Keratinocyte (primary cell): ENCODE data around the gene USH1C.

Experiments used
- CTCF ChIP-seq, 3 experiments: IDR thresholded peaks in 1 of 3; conservative IDR thresholded peaks in 1 of 3; optimal IDR thresholded peaks in 1 of 3; 2 replicates in 2 of 3; 3 replicates in 1 of 3; pipeline versions ENCODE3 to v1.5.1; 2011; ENCODE audit warnings: low read length in 3 of 3, mild to moderate bottlenecking in 3 of 3, moderate library complexity in 2 of 3, control low read depth in 1 of 3, inconsistent platforms in 1 of 3; ENCODE audit not compliant: insufficient read depth in 2 of 3; ENCODE audit errors: extremely low read depth in 1 of 3
- EZH2 ChIP-seq: IDR thresholded peaks from one replicate; pipeline ENCODE4 v1.6.1; 2012; ENCODE audit warnings: inconsistent platforms, mild to moderate bottlenecking, low read length, moderate library complexity

- TF ChIP-seq CTCF (optimal IDR thresholded peaks at IDR 0.05 in 1 of 3, IDR thresholded peaks at IDR 0.05 in 1 of 3, conservative IDR thresholded peaks at IDR 0.05 in 1 of 3; ENCODE audit: extremely low read depth in 1 of 3, insufficient read depth in 2 of 3, low read length in 3 of 3) (no peak), EZH2 (no peak)
Measured at GRCh38 chr11:17568944-17569343, 24.7 kb upstream of the USH1C start.
